GM12878 (cell line): Measurements from ENCODE around the gene EDN2.

ENCODE experiments used
- POLR2A ChIP-seq: IDR thresholded peaks from 2 replicates; pipeline ENCODE4 v1.6.1; 2011; ENCODE audit warnings: low read depth, mild to moderate bottlenecking, low read length
- POLR2AphosphoS5 ChIP-seq: IDR thresholded peaks from 2 replicates; pipeline ENCODE4 v1.6.1; 2011; ENCODE audit warnings: mild to moderate bottlenecking, low read length, inconsistent platforms
- SMC3 ChIP-seq: IDR thresholded peaks from 2 replicates; pipeline ENCODE4 v1.6.1; 2011; ENCODE audit warnings: low read length, improper control_type of control experiment, borderline replicate concordance

GRCh38 chr1:41526956-41527561 is 42.6 kb upstream of the EDN2 start:
- TF ChIP-seq SMC3 (no peak), POLR2A (no peak), POLR2AphosphoS5 (no peak)
